Type B pancreatic cell (in vitro differentiated cells): ENCODE data around the gene ARHGEF28. TPM values are rescaled to one million over a fixed set of nuclear protein-coding genes. Genes with fewer than 3 reads are reported as not detected.

Source experiments
- DNase-seq: peaks from one replicate; pipeline ENCODE4 v3.0.0; 2021; ENCODE audit warnings: mixed read lengths; ENCODE audit not compliant: unreplicated experiment; ENCODE audit errors: extremely low spot score
- H3K27ac Mint-ChIP-seq: 2 replicates; pipeline ENCODE4 v1.8.0; 2021; ENCODE audit warnings: mild to moderate bottlenecking, mixed read lengths
- H3K27me3 Mint-ChIP-seq: 2 replicates; pipeline ENCODE4 v1.8.0; 2021; ENCODE audit warnings: mixed read lengths
- H3K36me3 Mint-ChIP-seq: 2 replicates; pipeline ENCODE4 v1.8.0; 2021; ENCODE audit warnings: mixed read lengths
- H3K4me1 Mint-ChIP-seq: one replicate; pipeline ENCODE4 v1.8.0; 2021; ENCODE audit warnings: mixed read lengths; ENCODE audit not compliant: unreplicated experiment
- H3K4me3 Mint-ChIP-seq: 2 replicates; pipeline ENCODE4 v1.8.0; 2021; ENCODE audit warnings: mild to moderate bottlenecking, mixed read lengths
- H3K9me3 Mint-ChIP-seq: 2 replicates; pipeline ENCODE4 v1.8.0; 2021; ENCODE audit warnings: mixed read lengths
- total RNA-seq: library from RNA; stranded (reverse); gene quantifications from 2 replicates; pipeline ENCODE4 v1.2.1, GENCODE V29; 2021; ENCODE audit warnings: low replicate concordance
- TF ChIP-seq, protein P1 (sequence below): fragments of 200-600 bp; sonication (generic); conservative IDR thresholded peaks from 2 replicates; pipeline ENCODE4 v1.5.0; 2021; ENCODE audit warnings: antibody characterized with exemption, mild to moderate bottlenecking

ARHGEF28 gene
- total RNA-seq, 1 donor from 2014 or later: 24.9 TPM

DNA sequence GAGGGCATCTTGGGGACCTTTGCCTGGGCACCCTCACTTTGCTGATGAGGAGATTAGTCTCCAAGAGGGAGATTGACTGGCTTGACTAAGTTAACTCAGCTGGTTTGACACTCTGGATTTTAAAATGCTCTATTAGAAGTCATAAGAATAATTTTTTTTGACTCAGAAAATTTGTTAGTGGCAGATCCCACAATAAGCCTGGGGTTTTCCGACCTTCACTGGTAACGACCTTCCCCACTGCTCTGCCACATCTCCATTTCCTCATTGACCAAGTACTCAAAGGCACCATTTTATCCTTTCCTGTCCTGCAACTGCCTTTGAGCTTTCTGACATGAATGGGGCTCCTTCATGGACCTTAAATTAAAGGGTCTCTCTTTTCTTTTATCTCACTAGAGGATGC, 67.0 kb downstream of the ARHGEF28 start:
- Mint-ChIP-seq H3K4me3 (no peak overlapping the region), H3K36me3 (peaks cover 5% of the 10 kb centered on the region), H3K27ac (no peak overlapping the region), H3K4me1 (peaks cover 26% of the 10 kb centered on the region), H3K9me3 (peaks cover 4% of the 10 kb centered on the region), H3K27me3 (no peaks in the 10 kb centered on the region)
- TF ChIP-seq, protein P1, sequence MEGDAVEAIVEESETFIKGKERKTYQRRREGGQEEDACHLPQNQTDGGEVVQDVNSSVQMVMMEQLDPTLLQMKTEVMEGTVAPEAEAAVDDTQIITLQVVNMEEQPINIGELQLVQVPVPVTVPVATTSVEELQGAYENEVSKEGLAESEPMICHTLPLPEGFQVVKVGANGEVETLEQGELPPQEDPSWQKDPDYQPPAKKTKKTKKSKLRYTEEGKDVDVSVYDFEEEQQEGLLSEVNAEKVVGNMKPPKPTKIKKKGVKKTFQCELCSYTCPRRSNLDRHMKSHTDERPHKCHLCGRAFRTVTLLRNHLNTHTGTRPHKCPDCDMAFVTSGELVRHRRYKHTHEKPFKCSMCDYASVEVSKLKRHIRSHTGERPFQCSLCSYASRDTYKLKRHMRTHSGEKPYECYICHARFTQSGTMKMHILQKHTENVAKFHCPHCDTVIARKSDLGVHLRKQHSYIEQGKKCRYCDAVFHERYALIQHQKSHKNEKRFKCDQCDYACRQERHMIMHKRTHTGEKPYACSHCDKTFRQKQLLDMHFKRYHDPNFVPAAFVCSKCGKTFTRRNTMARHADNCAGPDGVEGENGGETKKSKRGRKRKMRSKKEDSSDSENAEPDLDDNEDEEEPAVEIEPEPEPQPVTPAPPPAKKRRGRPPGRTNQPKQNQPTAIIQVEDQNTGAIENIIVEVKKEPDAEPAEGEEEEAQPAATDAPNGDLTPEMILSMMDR: no peak
- no peak for DNase-seq

DNA sequence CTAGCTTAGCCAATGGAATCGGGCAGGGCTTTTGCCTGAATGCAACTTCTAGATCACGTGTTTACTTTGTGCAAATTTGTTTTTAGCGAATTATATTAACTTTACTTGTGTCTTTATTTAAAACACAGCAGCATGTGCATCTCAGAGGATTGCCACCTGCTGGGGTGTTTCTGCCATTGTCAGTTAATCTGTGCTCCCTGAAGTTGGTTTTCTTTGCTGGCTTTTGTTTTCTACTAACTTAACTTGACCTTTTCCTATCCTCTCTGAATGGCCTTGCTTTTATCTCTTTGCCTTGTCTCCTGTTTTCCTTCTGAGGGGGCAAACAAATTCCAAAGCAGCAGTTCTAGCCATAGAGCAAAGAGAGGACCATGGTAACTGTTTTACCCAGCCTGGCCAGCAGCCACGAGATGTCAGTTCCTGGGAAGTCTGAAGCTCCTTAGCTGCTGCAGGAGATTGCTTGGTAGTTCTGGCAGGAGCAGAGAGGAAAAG, 67.6 kb downstream of the ARHGEF28 start:
- TF ChIP-seq, protein P1: peak; percentile 69
- Mint-ChIP-seq H3K27ac (no peak overlapping the region), H3K36me3 (peaks cover 5% of the 10 kb centered on the region), H3K27me3 (no peaks in the 10 kb centered on the region), H3K4me3 (no peak overlapping the region), H3K9me3 (peaks cover 4% of the 10 kb centered on the region), H3K4me1 (peaks cover 26% of the 10 kb centered on the region)
- DNase-seq: no peak

DNA sequence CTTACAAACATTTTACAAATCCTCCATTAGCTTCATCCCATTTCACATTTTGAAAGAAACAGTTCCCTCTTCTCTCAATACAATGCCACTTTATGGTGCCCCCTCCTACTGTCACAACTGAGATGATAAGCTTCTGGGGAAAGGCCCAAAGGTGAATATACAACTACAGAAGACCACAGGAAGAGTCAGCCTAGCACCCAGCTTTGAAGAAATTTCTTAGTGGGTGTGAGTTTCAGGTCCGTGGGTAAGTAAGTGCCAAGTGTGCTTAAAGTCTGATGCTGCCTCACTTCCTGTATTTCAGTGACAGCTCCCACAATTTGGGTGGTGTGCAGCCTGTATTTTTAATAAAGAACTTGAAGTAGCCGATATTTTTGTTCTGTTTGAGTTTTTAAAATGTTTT, 68.1 kb downstream of the ARHGEF28 start:
- no peak overlapping the region for H3K4me3 Mint-ChIP-seq
- peaks cover 26% of the 10 kb centered on the region for H3K4me1 Mint-ChIP-seq
- peaks cover 5% of the 10 kb centered on the region for H3K36me3 Mint-ChIP-seq
- no peak overlapping the region for H3K27ac Mint-ChIP-seq
- no peak for DNase-seq
- TF ChIP-seq, protein P1: no peak
- peaks cover 4% of the 10 kb centered on the region for H3K9me3 Mint-ChIP-seq
- H3K27me3 Mint-ChIP-seq: no peaks in the 10 kb centered on the region

DNA sequence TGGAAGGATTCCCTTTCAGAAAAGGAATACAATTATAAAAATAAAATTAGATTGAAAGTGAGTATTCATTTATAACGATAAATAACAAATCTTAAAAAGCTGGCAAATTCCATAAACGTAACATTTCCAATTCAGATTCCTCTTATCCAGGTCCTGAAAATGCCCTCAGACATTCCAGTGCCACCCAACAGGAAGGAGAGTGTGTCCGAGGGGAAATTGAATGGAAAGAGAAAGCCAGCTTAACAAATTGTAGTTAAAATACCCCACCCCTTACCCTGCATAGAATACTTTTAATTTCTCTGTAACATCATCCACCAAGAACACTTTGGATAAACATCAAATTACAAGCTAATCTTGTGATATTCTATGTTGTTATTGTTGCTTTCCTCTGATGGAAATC, 72.0 kb downstream of the ARHGEF28 start:
- Mint-ChIP-seq H3K4me1 (peaks cover 32% of the 10 kb centered on the region), H3K4me3 (no peak overlapping the region), H3K9me3 (peaks cover 4% of the 10 kb centered on the region), H3K27ac (no peak overlapping the region), H3K36me3 (peaks cover 5% of the 10 kb centered on the region), H3K27me3 (no peaks in the 10 kb centered on the region)
- TF ChIP-seq, protein P1: no peak
- DNase-seq: no peak

DNA sequence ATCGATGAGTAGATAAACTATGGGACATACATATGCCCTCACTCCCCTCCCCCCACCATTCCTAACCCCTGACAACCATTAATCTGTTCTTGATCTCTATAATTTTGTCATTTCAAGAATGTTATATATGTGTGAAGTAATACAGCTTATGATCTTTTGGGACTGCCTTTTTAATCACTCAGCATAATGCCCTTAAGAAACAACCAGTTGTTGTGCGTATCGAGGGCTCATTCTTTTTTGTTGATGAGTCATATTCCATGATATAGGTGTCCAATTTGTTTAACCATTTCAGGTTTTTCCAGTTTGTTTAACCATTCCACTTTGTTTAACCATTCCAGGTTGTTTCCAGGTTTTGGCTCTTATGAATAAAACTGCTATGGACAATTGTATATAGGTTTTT, 75.6 kb downstream of the ARHGEF28 start:
- Mint-ChIP-seq H3K36me3 (no peaks in the 10 kb centered on the region), H3K27ac (peak overlapping the region; percentile 88), H3K27me3 (no peaks in the 10 kb centered on the region), H3K9me3 (peaks cover 4% of the 10 kb centered on the region), H3K4me3 (peak overlapping the region; percentile 62), H3K4me1 (peaks cover 7% of the 10 kb centered on the region)
- TF ChIP-seq, protein P1: no peak
- DNase-seq: no peak

DNA sequence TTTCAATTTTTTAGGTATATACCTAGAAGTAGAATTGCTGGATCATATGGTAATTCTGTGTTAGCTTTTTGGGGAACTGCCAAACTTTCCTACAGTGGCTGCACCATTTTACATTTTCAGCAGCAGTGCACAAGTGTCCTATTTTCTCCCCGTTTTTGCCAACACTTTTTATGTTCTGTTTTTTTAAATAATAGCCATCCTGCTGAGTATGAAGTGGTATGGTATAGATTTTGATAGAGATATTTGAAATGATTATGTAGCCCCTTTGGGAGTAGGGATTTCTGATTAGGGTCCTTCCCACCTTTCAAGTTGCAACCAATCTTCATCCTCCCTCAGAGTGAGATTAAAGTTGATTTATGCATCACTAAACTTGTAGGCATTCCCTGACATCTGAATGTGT, 76.5 kb downstream of the ARHGEF28 start:
- peaks cover 1% of the 10 kb centered on the region for H3K9me3 Mint-ChIP-seq
- no peaks in the 10 kb centered on the region for H3K36me3 Mint-ChIP-seq
- no peak overlapping the region for H3K4me3 Mint-ChIP-seq
- DNase-seq: no peak
- TF ChIP-seq, protein P1: no peak
- H3K4me1 Mint-ChIP-seq: peaks cover 7% of the 10 kb centered on the region
- H3K27me3 Mint-ChIP-seq: no peaks in the 10 kb centered on the region
- H3K27ac Mint-ChIP-seq: no peak overlapping the region
